LNCaP clone FGC (cell line): ENCODE measurements around the gene TRAM2.

Source experiments
- DNase-seq: peaks from one replicate; pipeline ENCODE4 v3.0.0-alpha.2; 2011; ENCODE audit warnings: low read depth
- H3K4me3 ChIP-seq: 2 replicates; pipeline ENCODE4 v1.5.1; 2011; ENCODE audit warnings: mild to moderate bottlenecking, low read depth, low read length, control low read depth
- CTCF ChIP-seq: IDR thresholded peaks from 2 replicates; pipeline ENCODE4 v1.5.1; 2012; ENCODE audit warnings: mild to moderate bottlenecking; ENCODE audit not compliant: control insufficient read depth, insufficient read depth; ENCODE audit errors: extremely low read depth

The TRAM2 gene

GRCh38 chr6:52513896-52514295 lies 63.0 kb downstream of the TRAM2 start:
- no peak for DNase-seq
- no peak overlapping the region for H3K4me3 ChIP-seq
- no peak for TF ChIP-seq CTCF

- TF ChIP-seq CTCF = no peak
- no peak for DNase-seq
- H3K4me3 ChIP-seq = no peak overlapping the region
Observed at GRCh38 chr6:52513464-52513863, 63.4 kb downstream of the TRAM2 start.

- no peak overlapping the region for H3K4me3 ChIP-seq
- TF ChIP-seq CTCF = no peak
- no peak for DNase-seq
Observed at GRCh38 chr6:52512199-52512598, 64.7 kb downstream of the TRAM2 start.

GRCh38 chr6:52511572-52512151 lies 65.2 kb downstream of the TRAM2 start:
- DNase-seq = no peak
- no peak for TF ChIP-seq CTCF
- H3K4me3 ChIP-seq = no peak overlapping the region

- no peak overlapping the region for H3K4me3 ChIP-seq
- no peak for DNase-seq
- TF ChIP-seq CTCF = no peak
Observed at GRCh38 chr6:52511163-52511562, 65.7 kb downstream of the TRAM2 start.

GRCh38 chr6:52510213-52510562 lies 66.7 kb downstream of the TRAM2 start:
- no peak overlapping the region for H3K4me3 ChIP-seq
- no peak for TF ChIP-seq CTCF

More at GRCh38 chr6:52510213-52510562, 66.7 kb downstream of the TRAM2 start:
- DNase-seq = no peak
